ENCODE data around the gene SMOC1. TPM values are rescaled to one million over a fixed set of nuclear protein-coding genes. Genes with fewer than 3 reads are reported as not detected.
"Not testable (repeated sequence)": the region's sequence is repeated elsewhere in the genome, so short reads cannot be mapped to it uniquely, and the experiment has no call there.

The SMOC1 gene
- total RNA-seq, 2 donors from 2014 or later = not detected

GRCh38 chr14:69882116-69882864 is 3.1 kb downstream of the SMOC1 start:
- Mint-ChIP-seq H3K27ac (no peak overlapping the region), H3K9me3 (no peaks in the 10 kb centered on the region), H3K36me3 (no peaks in the 10 kb centered on the region)
- DNase-seq (ENCODE audit: low spot score in 2 of 2) (no peak), ATAC-seq (no peak)

GRCh38 chr14:69882915-69883314 is 3.7 kb downstream of the SMOC1 start:
- no peak overlapping the region for H3K27ac Mint-ChIP-seq
- H3K9me3 Mint-ChIP-seq = no peaks in the 10 kb centered on the region
- ATAC-seq (no peak), DNase-seq (ENCODE audit: low spot score in 2 of 2) (no peak)
- H3K36me3 Mint-ChIP-seq = no peaks in the 10 kb centered on the region

DNA sequence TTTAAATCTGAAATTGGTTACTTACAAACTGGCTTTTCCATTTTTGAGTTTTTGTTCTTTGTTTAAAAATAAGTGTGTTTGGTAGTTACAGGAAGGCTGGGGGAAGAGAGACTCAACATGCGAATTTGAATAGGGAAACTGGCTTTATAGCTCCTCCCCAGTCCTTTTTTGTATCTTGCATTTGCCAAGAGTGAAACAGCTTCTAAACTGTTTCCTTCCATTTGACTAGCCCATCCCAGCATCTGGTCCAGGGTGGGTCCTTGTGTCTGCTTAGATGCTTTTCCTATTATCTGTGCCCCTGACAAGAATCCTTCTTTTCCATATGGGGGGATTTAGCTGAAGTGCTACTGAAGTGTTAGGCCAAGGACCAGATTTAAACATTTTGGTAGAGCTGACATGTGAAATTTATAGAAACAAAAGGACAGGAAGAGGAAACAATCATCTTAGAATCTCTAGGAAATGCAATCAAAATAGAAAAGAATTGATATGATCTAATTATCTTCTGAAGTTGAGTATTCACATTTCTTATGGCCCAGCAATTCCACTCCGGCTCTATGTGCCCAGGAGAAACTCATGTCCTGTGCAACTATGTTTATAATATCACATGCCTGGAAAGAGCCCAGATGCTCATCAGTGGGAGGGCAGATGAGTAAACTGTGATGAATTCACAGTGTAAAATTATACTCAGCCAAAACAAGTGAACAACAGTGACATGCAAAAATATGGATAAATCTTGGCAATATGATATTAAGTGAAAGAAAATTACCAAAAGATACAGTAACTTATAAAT is 7.4 kb downstream of the SMOC1 start:
- no peaks in the 10 kb centered on the region for H3K36me3 Mint-ChIP-seq
- DNase-seq (ENCODE audit: low spot score in 2 of 2) (no peak), ATAC-seq (no peak)
- H3K9me3 Mint-ChIP-seq = no peaks in the 10 kb centered on the region
- H3K27ac Mint-ChIP-seq = no peak overlapping the region

DNA sequence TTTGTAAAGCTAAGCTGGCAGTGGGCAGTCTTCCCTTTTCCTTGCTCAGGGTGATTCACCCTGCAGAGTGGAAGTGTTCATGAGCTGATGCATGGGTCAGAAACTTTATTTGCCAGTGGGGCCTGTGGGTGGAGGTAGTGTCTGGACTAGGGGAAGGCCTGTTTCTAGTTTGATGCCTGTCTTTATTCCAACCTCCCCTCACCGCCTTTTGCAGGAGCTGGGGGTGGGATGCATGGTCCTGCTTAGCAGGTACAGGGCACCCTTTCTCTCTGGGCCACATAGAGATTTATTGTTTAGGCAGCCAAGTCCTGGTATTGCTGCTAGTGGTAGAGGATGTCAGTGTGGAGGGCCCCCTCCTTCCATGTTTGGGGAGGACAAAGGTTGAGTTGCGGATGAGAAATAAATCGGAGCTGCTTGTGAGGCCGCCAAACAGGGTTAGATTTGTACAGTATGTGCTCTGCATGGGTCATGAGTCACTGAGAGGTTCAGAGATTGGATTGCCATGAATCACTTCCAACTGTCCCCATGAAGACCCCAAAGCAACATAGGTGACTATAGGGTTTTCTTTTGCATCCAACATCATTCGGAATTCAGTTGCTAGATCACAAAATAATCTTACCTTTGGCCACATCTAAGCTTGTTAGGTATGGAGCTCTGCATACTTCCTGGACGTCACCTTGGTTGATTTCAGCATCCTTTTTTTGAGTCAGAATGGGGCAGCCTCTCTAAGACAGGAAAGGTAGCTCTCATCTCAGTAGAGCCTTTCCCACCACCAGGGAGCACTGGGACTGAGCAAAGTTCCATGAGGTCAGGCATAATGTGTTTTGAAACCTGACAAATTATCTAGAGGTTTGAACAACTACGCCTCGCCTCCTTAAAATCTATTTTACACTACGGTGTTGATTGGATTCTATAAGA is 8.8 kb downstream of the SMOC1 start:
- ATAC-seq (no peak), DNase-seq (ENCODE audit: low spot score in 2 of 2) (no peak)
- Mint-ChIP-seq H3K36me3 (no peaks in the 10 kb centered on the region), H3K9me3 (no peaks in the 10 kb centered on the region), H3K27ac (no peak overlapping the region)

GRCh38 chr14:69891422-69891821 is 12.2 kb downstream of the SMOC1 start:
- no peaks in the 10 kb centered on the region for H3K9me3 Mint-ChIP-seq
- H3K27ac Mint-ChIP-seq = peak overlapping the region in 1 of 2 donors; percentile 52
- peaks cover 0 to 5% of the 10 kb centered on the region in 2 donors for H3K36me3 Mint-ChIP-seq
- DNase-seq (ENCODE audit: low spot score in 2 of 2) (no peak), ATAC-seq (no peak)

- peaks cover 16 to 22% of the 10 kb centered on the region in 2 donors for H3K9me3 Mint-ChIP-seq
- peaks cover 0 to 22% of the 10 kb centered on the region in 2 donors for H3K36me3 Mint-ChIP-seq
- ATAC-seq = no peak
- H3K27ac Mint-ChIP-seq = no peak overlapping the region
- DNase-seq (ENCODE audit: low spot score in 2 of 2) = no peak
Observed at GRCh38 chr14:69895109-69895508, 15.9 kb downstream of the SMOC1 start.

GRCh38 chr14:69896080-69896479 is 16.9 kb downstream of the SMOC1 start:
- Mint-ChIP-seq H3K27ac (no peak overlapping the region), H3K36me3 (peaks cover 0 to 28% of the 10 kb centered on the region in 2 donors), H3K9me3 (peaks cover 16 to 22% of the 10 kb centered on the region in 2 donors)
- ATAC-seq = no peak
- DNase-seq (ENCODE audit: low spot score in 2 of 2) = no peak

GRCh38 chr14:69896972-69897371 is 17.8 kb downstream of the SMOC1 start:
- ATAC-seq (no peak), DNase-seq (ENCODE audit: low spot score in 2 of 2) (no peak)
- H3K36me3 Mint-ChIP-seq = peaks cover 0 to 28% of the 10 kb centered on the region in 2 donors
- peaks cover 16 to 22% of the 10 kb centered on the region in 2 donors for H3K9me3 Mint-ChIP-seq
- H3K27ac Mint-ChIP-seq = no peak overlapping the region

- peaks cover 16 to 22% of the 10 kb centered on the region in 2 donors for H3K9me3 Mint-ChIP-seq
Observed at GRCh38 chr14:69900603-69901002, 21.4 kb downstream of the SMOC1 start.

DNA sequence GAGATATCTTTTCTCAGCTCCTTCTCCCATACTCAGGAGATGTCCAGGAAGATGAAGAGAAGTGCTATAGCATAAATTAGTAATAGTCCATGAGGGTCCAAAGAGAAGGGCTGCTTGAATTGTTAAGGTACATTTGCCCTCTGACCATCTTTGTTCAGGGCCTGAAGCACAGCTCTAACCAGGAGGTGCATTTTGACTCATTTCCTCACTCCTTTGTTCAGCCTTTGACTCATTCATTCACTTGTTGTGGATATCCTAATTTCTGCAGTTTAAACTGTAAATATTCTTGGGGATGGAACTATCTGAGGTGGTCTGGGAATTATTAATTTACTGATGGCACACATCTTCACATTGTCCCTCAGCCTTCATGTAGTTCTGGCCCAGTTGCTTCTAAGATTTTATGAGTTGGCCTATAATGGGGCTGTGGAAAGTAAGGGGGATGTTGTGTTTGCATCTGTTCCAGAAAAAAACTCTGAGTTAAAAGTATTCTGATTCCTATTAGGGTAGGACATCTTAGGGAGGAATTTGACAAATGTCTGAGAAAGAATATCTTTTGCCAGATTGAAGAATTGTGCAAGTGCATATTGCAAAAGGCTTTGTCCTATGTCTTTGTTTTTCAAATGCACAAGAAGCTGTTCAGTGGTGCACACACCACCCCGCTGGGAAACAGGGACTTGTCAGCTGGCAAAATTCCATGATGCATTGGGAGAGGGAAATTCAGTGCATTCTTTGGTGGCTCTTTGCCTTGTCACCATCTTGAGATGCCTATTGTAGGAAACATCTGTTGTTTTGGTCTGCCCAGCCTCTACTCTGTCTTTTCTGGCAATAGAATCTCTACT is 22.1 kb downstream of the SMOC1 start:
- DNase-seq (ENCODE audit: low spot score in 2 of 2) = no peak
- Mint-ChIP-seq H3K36me3 (peaks cover 0 to 23% of the 10 kb centered on the region in 2 donors), H3K27ac (no peak overlapping the region), H3K9me3 (peaks cover 16 to 22% of the 10 kb centered on the region in 2 donors)
- no peak for ATAC-seq

More at GRCh38 chr14:69900603-69901002, 21.4 kb downstream of the SMOC1 start:
- ATAC-seq (no peak), DNase-seq (ENCODE audit: low spot score in 2 of 2) (no peak)
- no peak overlapping the region for H3K27ac Mint-ChIP-seq
- peaks cover 0 to 23% of the 10 kb centered on the region in 2 donors for H3K36me3 Mint-ChIP-seq

DNA sequence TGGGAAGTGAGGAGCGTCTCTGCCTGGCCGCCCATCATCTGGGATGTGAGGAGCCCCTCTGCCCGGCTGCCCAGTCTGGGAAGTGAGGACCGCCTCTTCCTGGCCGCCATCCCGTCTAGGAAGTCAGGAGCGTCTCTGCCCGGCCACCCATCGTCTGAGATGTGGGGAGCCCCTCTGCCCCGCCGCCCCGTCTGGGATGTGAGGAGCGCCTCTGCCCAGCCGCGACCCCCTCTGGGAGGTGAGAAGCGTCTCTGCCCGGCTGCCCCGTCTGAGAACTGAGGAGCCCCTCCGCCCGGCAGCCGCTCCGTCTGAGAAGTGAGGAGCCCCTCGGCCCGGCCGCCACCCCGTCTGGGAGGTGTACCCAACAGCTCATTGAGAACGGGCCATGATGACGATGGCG is 23.8 kb downstream of the SMOC1 start:
- DNase-seq (ENCODE audit: low spot score in 2 of 2); H3K27ac Mint-ChIP-seq; ATAC-seq: not testable (repeated sequence)
- peaks cover 8 to 13% of the 10 kb centered on the region in 2 donors for H3K9me3 Mint-ChIP-seq
- peaks cover 0 to 20% of the 10 kb centered on the region in 2 donors for H3K36me3 Mint-ChIP-seq

- Mint-ChIP-seq H3K27ac (no peak overlapping the region), H3K36me3 (peaks cover 0 to 9% of the 10 kb centered on the region in 2 donors), H3K9me3 (peaks cover 0 to 3% of the 10 kb centered on the region in 2 donors)
- ATAC-seq (no peak), DNase-seq (ENCODE audit: low spot score in 2 of 2) (no peak)
Observed at GRCh38 chr14:69904246-69904645, 25.0 kb downstream of the SMOC1 start.

GRCh38 chr14:69906201-69906600 is 27.0 kb downstream of the SMOC1 start:
- no peak overlapping the region for H3K27ac Mint-ChIP-seq
- H3K9me3 Mint-ChIP-seq = no peaks in the 10 kb centered on the region
- ATAC-seq (no peak), DNase-seq (ENCODE audit: low spot score in 2 of 2) (no peak)
- no peaks in the 10 kb centered on the region for H3K36me3 Mint-ChIP-seq

DNA sequence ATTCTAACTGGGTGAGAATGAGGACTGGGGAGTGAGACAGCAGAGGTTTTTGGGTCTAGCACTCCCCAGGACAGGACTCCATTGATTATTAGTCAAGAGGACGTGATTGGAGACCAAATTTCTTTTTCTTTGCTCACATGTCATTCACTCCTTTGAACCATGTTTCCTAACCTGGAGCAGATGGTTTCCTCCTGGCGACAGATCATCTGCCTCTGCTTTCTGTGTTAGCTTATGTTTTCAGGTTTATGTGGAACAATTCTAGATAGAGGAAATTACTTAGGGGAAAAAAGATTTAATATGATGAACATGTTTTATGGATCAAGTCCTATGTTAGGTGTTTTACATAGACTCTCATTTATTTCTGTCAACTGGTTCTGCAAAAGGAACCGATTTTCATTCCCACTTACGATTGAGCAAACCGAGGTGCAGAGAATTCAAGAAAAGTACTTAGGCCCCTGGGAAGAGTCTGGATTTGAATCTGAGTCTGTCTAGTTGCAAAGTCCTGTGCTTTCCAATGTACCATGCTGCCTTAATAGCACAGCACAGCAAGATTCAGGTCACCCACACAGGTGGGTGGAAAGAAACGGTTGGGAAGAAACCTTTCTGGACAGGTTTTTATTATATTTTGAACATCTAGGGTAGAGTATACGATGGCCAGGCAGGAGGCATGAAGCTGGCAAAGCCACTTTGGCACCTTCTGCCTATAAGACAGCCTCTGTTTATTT is 30.8 kb downstream of the SMOC1 start:
- DNase-seq (ENCODE audit: low spot score in 2 of 2) (no peak), ATAC-seq (no peak)
- no peak overlapping the region for H3K27ac Mint-ChIP-seq
- H3K36me3 Mint-ChIP-seq = no peaks in the 10 kb centered on the region
- H3K9me3 Mint-ChIP-seq = no peaks in the 10 kb centered on the region

DNA sequence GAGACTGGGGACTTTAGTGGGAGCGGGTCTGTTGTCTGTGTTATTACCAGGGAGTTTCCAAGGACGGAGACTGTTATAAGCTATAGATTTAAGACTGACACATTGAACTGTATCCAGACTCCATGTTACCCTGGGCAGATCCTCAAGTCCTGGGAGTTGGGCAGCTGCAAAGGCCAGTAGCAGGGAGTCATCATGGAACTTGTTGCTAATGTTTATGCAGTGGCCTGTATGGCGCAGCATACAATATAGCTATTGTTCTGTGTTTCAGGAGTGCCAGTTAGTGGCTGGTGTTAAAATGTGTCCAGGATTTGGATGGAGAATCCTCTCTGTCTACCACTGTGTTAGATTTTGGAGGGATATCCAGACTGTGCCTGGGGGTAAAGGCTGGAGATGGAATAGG is 31.7 kb downstream of the SMOC1 start:
- no peaks in the 10 kb centered on the region for H3K36me3 Mint-ChIP-seq
- no peak overlapping the region for H3K27ac Mint-ChIP-seq
- H3K9me3 Mint-ChIP-seq = no peaks in the 10 kb centered on the region
- DNase-seq (ENCODE audit: low spot score in 2 of 2) = no peak
- no peak for ATAC-seq
